ACC112 (cell line): ENCODE data around the gene SLC15A4.
"Not testable (repeated sequence)": the region's sequence is repeated elsewhere in the genome, so short reads cannot be mapped to it uniquely, and the experiment has no call there.

ENCODE experiments used
- H2AFZ ChIP-seq: fragments of 200-600 bp; sonication (generic); one replicate; pipeline ENCODE4 v1.6.0; 2017; ENCODE audit warnings: antibody characterized with exemption, low read length; ENCODE audit not compliant: unreplicated experiment
- H3K27ac ChIP-seq: fragments of 200-600 bp; sonication (generic); 2 replicates; pipeline ENCODE4 v1.5.1; 2014; ENCODE audit warnings: low read depth, mild to moderate bottlenecking, antibody characterized with exemption, low read length, moderate library complexity
- H3K27me3 ChIP-seq: fragments of 200-600 bp; sonication (generic); 2 replicates; pipeline ENCODE4 v1.6.1; 2014; ENCODE audit warnings: mild to moderate bottlenecking, antibody characterized with exemption, low read length, moderate library complexity, mixed read lengths; ENCODE audit not compliant: insufficient read depth
- H3K36me3 ChIP-seq: fragments of 200-600 bp; sonication (generic); 2 replicates; pipeline ENCODE4 v1.6.1; 2016; ENCODE audit warnings: mild to moderate bottlenecking, antibody characterized with exemption, low read length, moderate library complexity, mixed read lengths; ENCODE audit not compliant: insufficient read depth
- H3K4me1 ChIP-seq: fragments of 200-600 bp; sonication (generic); one replicate; pipeline ENCODE4 v1.6.1; 2016; ENCODE audit warnings: low read length, mixed read lengths; ENCODE audit not compliant: insufficient read depth, unreplicated experiment, control insufficient read depth
- H3K4me3 ChIP-seq: fragments of 200-600 bp; sonication (generic); 2 replicates; pipeline ENCODE4 v1.5.1; 2014; ENCODE audit warnings: mild to moderate bottlenecking, low read depth, low read length
- H3K79me2 ChIP-seq: fragments of 200-600 bp; sonication (generic); one replicate; pipeline ENCODE4 v1.6.0; 2016; ENCODE audit warnings: low read length; ENCODE audit not compliant: control insufficient read depth, unreplicated experiment, insufficient read depth

SLC15A4 gene

GRCh38 chr12:128856035-128856790 is 32.5 kb upstream of the SLC15A4 start:
- H3K27ac ChIP-seq = no peak overlapping the region

GRCh38 chr12:128853600-128854197 is 29.9 kb upstream of the SLC15A4 start:
- Histone ChIP-seq H2AFZ (no peak overlapping the region), H3K27me3 (peaks cover 20% of the 10 kb centered on the region; the same call in 1 of the 2 replicates), H3K27ac (no peak overlapping the region), H3K4me3 (no peak overlapping the region), H3K4me1 (no peaks in the 10 kb centered on the region), H3K36me3 (no peaks in the 10 kb centered on the region), H3K79me2 (no peaks in the 10 kb centered on the region)

More at GRCh38 chr12:128856035-128856790, 32.5 kb upstream of the SLC15A4 start:
- Histone ChIP-seq H3K36me3 (no peaks in the 10 kb centered on the region), H3K4me1 (no peaks in the 10 kb centered on the region), H3K4me3 (no peak overlapping the region), H3K27me3 (peaks cover 24% of the 10 kb centered on the region; the same call in 1 of the 2 replicates), H3K79me2 (no peaks in the 10 kb centered on the region), H2AFZ (no peak overlapping the region)

- Histone ChIP-seq H3K27ac (no peak within 1 kb of the TSS), H3K27me3 (peaks cover 20% of the 10 kb centered on the region; the same call in 1 of the 2 replicates), H2AFZ (no peak within 1 kb of the TSS), H3K4me3 (no peak within 1 kb of the TSS), H3K36me3 (no peaks in the 10 kb centered on the region), H3K4me1 (no peaks in the 10 kb centered on the region), H3K79me2 (no peaks in the 10 kb centered on the region)
Measured at GRCh38 chr12:128852885-128853599, 29.3 kb upstream of the SLC15A4 start, which contains the start of gene GLT1D1. Gene GLT1D1, plus strand, starts transcription at chr12:128853478. Its CDS starts 104 bp downstream, at chr12:128853582.

- Histone ChIP-seq H3K27ac (no peak overlapping the region), H3K79me2 (no peaks in the 10 kb centered on the region), H3K27me3 (peaks cover 20% of the 10 kb centered on the region; the same call in 1 of the 2 replicates), H3K36me3 (no peaks in the 10 kb centered on the region), H3K4me1 (no peaks in the 10 kb centered on the region), H3K4me3 (no peak overlapping the region), H2AFZ (no peak overlapping the region)
Measured at GRCh38 chr12:128852026-128852698, 28.4 kb upstream of the SLC15A4 start.

GRCh38 chr12:128851429-128851828 is 27.7 kb upstream of the SLC15A4 start:
- not testable (repeated sequence) for H3K79me2 ChIP-seq

GRCh38 chr12:128850400-128850799 is 26.6 kb upstream of the SLC15A4 start:
- no peak overlapping the region for H3K4me3 ChIP-seq
- H3K36me3 ChIP-seq = no peaks in the 10 kb centered on the region
- no peak overlapping the region for H2AFZ ChIP-seq
- no peaks in the 10 kb centered on the region for H3K79me2 ChIP-seq
- no peak overlapping the region for H3K27ac ChIP-seq
- no peaks in the 10 kb centered on the region for H3K4me1 ChIP-seq
- H3K27me3 ChIP-seq = peaks cover 20% of the 10 kb centered on the region; the same call in 1 of the 2 replicates

More at GRCh38 chr12:128851429-128851828, 27.7 kb upstream of the SLC15A4 start:
- not testable (repeated sequence) for H2AFZ ChIP-seq, H3K4me1 ChIP-seq, H3K36me3 ChIP-seq, H3K4me3 ChIP-seq, H3K27ac ChIP-seq
- H3K27me3 ChIP-seq = peaks cover 20% of the 10 kb centered on the region; the same call in 1 of the 2 replicates

GRCh38 chr12:128849806-128850205 is 26.0 kb upstream of the SLC15A4 start:
- not testable (repeated sequence) for H3K27ac ChIP-seq, H3K79me2 ChIP-seq

GRCh38 chr12:128848371-128848770 is 24.6 kb upstream of the SLC15A4 start:
- Histone ChIP-seq H3K4me3 (no peak overlapping the region), H3K27ac (no peak overlapping the region), H2AFZ (no peak overlapping the region), H3K36me3 (no peaks in the 10 kb centered on the region), H3K27me3 (peaks cover 11% of the 10 kb centered on the region; the same call in 1 of the 2 replicates), H3K79me2 (no peaks in the 10 kb centered on the region), H3K4me1 (no peaks in the 10 kb centered on the region)

More at GRCh38 chr12:128849806-128850205, 26.0 kb upstream of the SLC15A4 start:
- not testable (repeated sequence) for H3K36me3 ChIP-seq, H3K4me3 ChIP-seq, H3K4me1 ChIP-seq, H2AFZ ChIP-seq
- H3K27me3 ChIP-seq = peaks cover 19% of the 10 kb centered on the region; the same call in 1 of the 2 replicates

GRCh38 chr12:128846671-128847070 is 22.9 kb upstream of the SLC15A4 start:
- H3K4me1 ChIP-seq, H3K36me3 ChIP-seq, H3K27ac ChIP-seq, H3K27me3 ChIP-seq, H2AFZ ChIP-seq, H3K4me3 ChIP-seq, H3K79me2 ChIP-seq: not testable (repeated sequence)

- Histone ChIP-seq H3K4me3 (no peak overlapping the region), H3K79me2 (no peaks in the 10 kb centered on the region), H3K27me3 (no peaks in the 10 kb centered on the region; the same call in 1 of the 2 replicates), H2AFZ (no peak overlapping the region), H3K27ac (no peak overlapping the region), H3K4me1 (no peaks in the 10 kb centered on the region), H3K36me3 (no peaks in the 10 kb centered on the region)
Measured at GRCh38 chr12:128844031-128844635, 20.4 kb upstream of the SLC15A4 start.
